HepG2 (cell line): ENCODE data around the gene BIRC2. TPM values are rescaled to one million over a fixed set of nuclear protein-coding genes. Genes with fewer than 3 reads are reported as not detected.

Experiments used
- ATAC-seq: fragments of 200-7000 bp; cut with Tn5 transposase; 3 replicates; pipeline ENCODE4 v1.9.1; 2020; ENCODE audit warnings: mild to moderate bottlenecking, moderate library complexity
- BruUV-seq: library from RNA; stranded (reverse); fragments of 400-500 nt; replicated peaks from 2 replicates; lab custom pipeline; 2021; lab: Mats Ljungman, UMichigan
- CTCF ChIA-PET: fragments of 300-600 bp; formaldehyde crosslinking; extraction: SDS; loops from one replicate; lab custom pipeline; 2021; ENCODE audit warnings: low total read pairs, inconsistent platforms, low intra/inter-chr PET ratio; lab: Yijun Ruan, JAX
- POLR2A ChIA-PET: fragments of 350-600 bp; sonication (Branson Sonifier 250); formaldehyde crosslinking; loops from one replicate; lab custom pipeline; 2020; ENCODE audit warnings: antibody characterized with exemption, inconsistent platforms; lab: Yijun Ruan, JAX
- DNase-seq: peaks from one replicate; pipeline ENCODE4 v3.0.0-alpha.2; 2015; ENCODE audit warnings: low spot score
- FAIRE-seq: peaks from 3 replicates; lab custom pipeline; 2011; peaks lifted over from hg19 to GRCh38; lab: Jason Lieb, UNC
- H2AFZ ChIP-seq: one replicate; pipeline ENCODE4 v1.6.1; 2011; ENCODE audit warnings: low read length, inconsistent platforms
- H3K27ac ChIP-seq: fragments of 300-600 bp; 3 replicates; pipeline ENCODE4 v1.8.0; 2011; ENCODE audit warnings: mixed run types, mild to moderate bottlenecking, mixed read lengths, low read length, inconsistent platforms; ENCODE audit not compliant: insufficient read depth; ENCODE audit errors: extremely low read length
- H3K27me3 ChIP-seq, 2 experiments: fragments of 200-600 bp in 1 of 2; 2 replicates in 1 of 2; 3 replicates in 1 of 2; pipeline versions ENCODE4 v1.6.0 to v1.8.0; 2011; ENCODE audit warnings: low read length in 2 of 2, mild to moderate bottlenecking in 2 of 2, moderate library complexity in 2 of 2, inconsistent platforms in 1 of 2; ENCODE audit not compliant: insufficient read depth in 2 of 2, control insufficient read depth in 1 of 2
- H3K36me3 ChIP-seq, 2 experiments: fragments of 200-600 bp in 1 of 2; replicated peaks in 1 of 2; 2 replicates in 1 of 2; 3 replicates in 1 of 2; pipeline versions ENCODE4 v1.5.1 to v1.8.0; 2011; ENCODE audit warnings: low read length in 2 of 2, inconsistent platforms in 1 of 2; ENCODE audit not compliant: insufficient read depth in 2 of 2, control insufficient read depth in 1 of 2
- H3K4me1 ChIP-seq: 2 replicates; pipeline ENCODE4 v1.5.1; 2012; ENCODE audit warnings: low read length, inconsistent platforms; ENCODE audit not compliant: insufficient read depth
- H3K4me2 ChIP-seq: 2 replicates; pipeline ENCODE4 v1.6.0; 2011; ENCODE audit warnings: low read depth, low read length, inconsistent platforms
- H3K4me3 ChIP-seq, 3 experiments: fragments of 200-600 bp in 1 of 3; sonication (generic), shearing (Covaris generic) in 1 of 3; replicated peaks in 1 of 3; 2 replicates each; pipeline ENCODE4 v1.5.1; 2011 to 2016; ENCODE audit warnings: low read length in 3 of 3, inconsistent platforms in 2 of 3, low read depth in 2 of 3, mild to moderate bottlenecking in 2 of 3, control low read depth in 1 of 3, mixed read lengths in 1 of 3; ENCODE audit not compliant: insufficient read depth in 1 of 3
- H3K79me2 ChIP-seq: one replicate; pipeline ENCODE4 v1.6.1; 2011; ENCODE audit warnings: low read length, inconsistent platforms; ENCODE audit not compliant: insufficient read depth
- H3K9ac ChIP-seq: 2 replicates; pipeline ENCODE4 v1.6.0; 2011; ENCODE audit warnings: mild to moderate bottlenecking, low read depth, low read length, inconsistent platforms; ENCODE audit not compliant: insufficient read depth
- H3K9me3 ChIP-seq: 2 replicates; pipeline ENCODE4 v1.5.1; 2012; ENCODE audit warnings: mild to moderate bottlenecking, low read length
- H4K20me1 ChIP-seq: 2 replicates; pipeline ENCODE4 v1.6.0; 2011; ENCODE audit warnings: inconsistent platforms, mild to moderate bottlenecking, low read length, moderate library complexity; ENCODE audit not compliant: insufficient read depth
- FOXO1 ChIP-seq: sonication (generic); formaldehyde crosslinking; IDR thresholded peaks from 2 replicates; pipeline ENCODE4 v1.4.0; 2020; ENCODE audit warnings: missing genetic modification reagents
- GZF1 ChIP-seq: sonication (generic); formaldehyde crosslinking; IDR thresholded peaks from 2 replicates; pipeline ENCODE4 v1.5.1; 2020; ENCODE audit warnings: mild to moderate bottlenecking, missing genetic modification reagents
- HNRNPL ChIP-seq: fragments of 200-400 bp; formaldehyde crosslinking; IDR thresholded peaks from 2 replicates; pipeline ENCODE4 v1.6.1; 2017; ENCODE audit warnings: mild to moderate bottlenecking, low read depth, low read length
- MLLT10 ChIP-seq: sonication (generic); formaldehyde crosslinking; IDR thresholded peaks from 2 replicates; pipeline ENCODE4 v1.4.0; 2020; ENCODE audit warnings: missing genetic modification reagents
- REXO4 ChIP-seq: sonication (generic); formaldehyde crosslinking; IDR thresholded peaks from 2 replicates; pipeline ENCODE4 v1.8.0; 2022; ENCODE audit warnings: missing genetic modification reagents, mild to moderate bottlenecking, borderline replicate concordance
- ZIK1 ChIP-seq: sonication (generic); formaldehyde crosslinking; IDR thresholded peaks from 2 replicates; pipeline ENCODE4 v1.5.0; 2020; ENCODE audit warnings: mild to moderate bottlenecking, low read depth, missing genetic modification reagents, borderline replicate concordance
- ZNF10 ChIP-seq: sonication (generic); formaldehyde crosslinking; IDR thresholded peaks from 2 replicates; pipeline ENCODE4 v1.4.0; 2020; ENCODE audit warnings: mild to moderate bottlenecking, low read depth, missing genetic modification reagents, borderline replicate concordance
- ZNF879 ChIP-seq: sonication (generic); formaldehyde crosslinking; IDR thresholded peaks from 2 replicates; pipeline ENCODE4 v1.8.1; 2023; ENCODE audit warnings: missing genetic modification reagents
- WGBS: methylation state at CpG from one replicate; pipeline ENCODE4 v1.1.6; 2017; ENCODE audit warnings: low lambda C conversion rate; 5-methylcytosine and 5-hydroxymethylcytosine counted together
- in situ Hi-C: cut with HindIII; loops from 2 replicates; pipeline ENCODE4 v1.10.0; 2017; ENCODE audit warnings: low pct_unique_long_range_greater_than_20kb; ENCODE audit not compliant: extremely low pct_ligation_motif_present
- intact Hi-C: fragments of 100-400 bp; cut with micrococcal nuclease; formaldehyde crosslinking; loops from one replicate; pipeline ENCODE4 v1.10.0; 2022; ENCODE audit not compliant: unreplicated experiment
- polyA plus RNA-seq, 8 experiments: library from polyadenylated mRNA; depleted of rRNA in 3 of 8; stranded (reverse) in 7 of 8; unstranded in 1 of 8; fragments of >200 nt; fragmentation: Illumina TruSeq in 4 of 8; extraction: Trizol in 4 of 8; gene quantifications; 2 replicates each; pipeline versions ENCODE4 v1.2.1 to v1.2.3, GENCODE V29; 2011 to 2016; ENCODE audit warnings: low read depth in 4 of 8, missing spikeins in 1 of 8, mixed read lengths in 1 of 8; ENCODE audit not compliant: insufficient read depth in 1 of 8
- total RNA-seq, 5 experiments: library from RNA; depleted of rRNA; stranded (reverse); fragments of >200 nt; fragmentation: Illumina TruSeq; extraction: Trizol; gene quantifications; 2 replicates each; pipeline ENCODE4 v1.2.3, GENCODE V29; 2016; ENCODE audit warnings: low read depth in 1 of 5
- TF ChIP-seq, protein P1 (sequence below): sonication (generic); formaldehyde crosslinking; IDR thresholded peaks from 2 replicates; pipeline ENCODE4 v1.5.1; 2020; ENCODE audit warnings: mild to moderate bottlenecking, missing genetic modification reagents, borderline replicate concordance
- TF ChIP-seq, protein P2 (sequence below): sonication (generic); formaldehyde crosslinking; conservative IDR thresholded peaks from 2 replicates; pipeline ENCODE4 v1.8.0; 2022; ENCODE audit warnings: mild to moderate bottlenecking, moderate library complexity, missing genetic modification reagents

BIRC2 gene
- total and polyA plus RNA-seq, 2 of the 13 experiments (the other 11 are each of a cell fraction or from before 2014, with no cell fraction given), result 61.7 to 62.2 TPM

DNA sequence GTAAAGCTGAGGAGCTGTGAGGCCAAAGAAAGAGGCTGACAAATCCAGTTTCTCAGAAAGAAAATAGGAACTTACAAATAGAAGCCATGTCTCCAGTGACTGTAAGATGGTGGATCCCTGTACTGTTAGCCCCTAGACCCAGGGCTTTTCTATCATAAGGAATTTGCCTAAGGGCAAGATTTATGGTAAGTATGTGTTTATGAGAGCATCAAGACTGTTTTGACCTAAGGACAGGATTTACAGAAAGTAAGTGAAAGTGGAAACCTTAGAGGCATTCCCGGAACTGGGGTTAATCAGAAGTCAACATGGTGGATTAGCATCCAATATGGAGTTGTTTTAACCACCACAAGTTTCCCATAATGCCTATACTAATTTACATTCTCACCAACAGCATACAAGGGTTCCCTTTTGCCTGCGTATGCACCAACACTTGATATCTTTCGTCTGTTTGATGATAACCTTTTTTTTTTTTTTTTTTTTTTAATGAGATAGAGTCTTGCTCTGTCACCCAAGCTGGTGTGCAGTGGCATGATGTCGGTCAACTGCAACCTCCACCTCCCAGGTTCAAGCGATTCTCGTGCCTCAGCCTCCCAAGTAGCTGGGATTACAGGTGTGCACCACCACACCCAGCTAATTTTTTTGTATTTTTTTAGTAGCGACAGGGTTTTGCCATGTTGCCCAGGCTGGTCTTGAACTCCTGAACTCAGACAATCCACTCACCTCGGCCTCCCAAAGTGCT, 40.2 kb downstream of the BIRC2 start:
- H3K4me1 ChIP-seq, result no peaks in the 10 kb centered on the region
- no peak overlapping the region for H3K4me2 ChIP-seq
- intact Hi-C loops (no loop called here), in situ Hi-C loops (loop anchor here (5.0 kb wide), 1 partner anchor 110 kb away; no protein-coding TSS in a partner anchor)
- no peak overlapping the region for H2AFZ ChIP-seq
- H3K9me3 ChIP-seq, result no peaks in the 10 kb centered on the region
- POLR2A ChIA-PET, result no interaction called here
- TF ChIP-seq, protein P1, sequence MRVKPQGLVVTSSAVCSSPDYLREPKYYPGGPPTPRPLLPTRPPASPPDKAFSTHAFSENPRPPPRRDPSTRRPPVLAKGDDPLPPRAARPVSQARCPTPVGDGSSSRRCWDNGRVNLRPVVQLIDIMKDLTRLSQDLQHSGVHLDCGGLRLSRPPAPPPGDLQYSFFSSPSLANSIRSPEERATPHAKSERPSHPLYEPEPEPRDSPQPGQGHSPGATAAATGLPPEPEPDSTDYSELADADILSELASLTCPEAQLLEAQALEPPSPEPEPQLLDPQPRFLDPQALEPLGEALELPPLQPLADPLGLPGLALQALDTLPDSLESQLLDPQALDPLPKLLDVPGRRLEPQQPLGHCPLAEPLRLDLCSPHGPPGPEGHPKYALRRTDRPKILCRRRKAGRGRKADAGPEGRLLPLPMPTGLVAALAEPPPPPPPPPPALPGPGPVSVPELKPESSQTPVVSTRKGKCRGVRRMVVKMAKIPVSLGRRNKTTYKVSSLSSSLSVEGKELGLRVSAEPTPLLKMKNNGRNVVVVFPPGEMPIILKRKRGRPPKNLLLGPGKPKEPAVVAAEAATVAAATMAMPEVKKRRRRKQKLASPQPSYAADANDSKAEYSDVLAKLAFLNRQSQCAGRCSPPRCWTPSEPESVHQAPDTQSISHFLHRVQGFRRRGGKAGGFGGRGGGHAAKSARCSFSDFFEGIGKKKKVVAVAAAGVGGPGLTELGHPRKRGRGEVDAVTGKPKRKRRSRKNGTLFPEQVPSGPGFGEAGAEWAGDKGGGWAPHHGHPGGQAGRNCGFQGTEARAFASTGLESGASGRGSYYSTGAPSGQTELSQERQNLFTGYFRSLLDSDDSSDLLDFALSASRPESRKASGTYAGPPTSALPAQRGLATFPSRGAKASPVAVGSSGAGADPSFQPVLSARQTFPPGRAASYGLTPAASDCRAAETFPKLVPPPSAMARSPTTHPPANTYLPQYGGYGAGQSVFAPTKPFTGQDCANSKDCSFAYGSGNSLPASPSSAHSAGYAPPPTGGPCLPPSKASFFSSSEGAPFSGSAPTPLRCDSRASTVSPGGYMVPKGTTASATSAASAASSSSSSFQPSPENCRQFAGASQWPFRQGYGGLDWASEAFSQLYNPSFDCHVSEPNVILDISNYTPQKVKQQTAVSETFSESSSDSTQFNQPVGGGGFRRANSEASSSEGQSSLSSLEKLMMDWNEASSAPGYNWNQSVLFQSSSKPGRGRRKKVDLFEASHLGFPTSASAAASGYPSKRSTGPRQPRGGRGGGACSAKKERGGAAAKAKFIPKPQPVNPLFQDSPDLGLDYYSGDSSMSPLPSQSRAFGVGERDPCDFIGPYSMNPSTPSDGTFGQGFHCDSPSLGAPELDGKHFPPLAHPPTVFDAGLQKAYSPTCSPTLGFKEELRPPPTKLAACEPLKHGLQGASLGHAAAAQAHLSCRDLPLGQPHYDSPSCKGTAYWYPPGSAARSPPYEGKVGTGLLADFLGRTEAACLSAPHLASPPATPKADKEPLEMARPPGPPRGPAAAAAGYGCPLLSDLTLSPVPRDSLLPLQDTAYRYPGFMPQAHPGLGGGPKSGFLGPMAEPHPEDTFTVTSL (CRISPR knock-in tag), result no peak
- TF ChIP-seq REXO4 (CRISPR knock-in tag), result no peak
- TF ChIP-seq, protein P2, sequence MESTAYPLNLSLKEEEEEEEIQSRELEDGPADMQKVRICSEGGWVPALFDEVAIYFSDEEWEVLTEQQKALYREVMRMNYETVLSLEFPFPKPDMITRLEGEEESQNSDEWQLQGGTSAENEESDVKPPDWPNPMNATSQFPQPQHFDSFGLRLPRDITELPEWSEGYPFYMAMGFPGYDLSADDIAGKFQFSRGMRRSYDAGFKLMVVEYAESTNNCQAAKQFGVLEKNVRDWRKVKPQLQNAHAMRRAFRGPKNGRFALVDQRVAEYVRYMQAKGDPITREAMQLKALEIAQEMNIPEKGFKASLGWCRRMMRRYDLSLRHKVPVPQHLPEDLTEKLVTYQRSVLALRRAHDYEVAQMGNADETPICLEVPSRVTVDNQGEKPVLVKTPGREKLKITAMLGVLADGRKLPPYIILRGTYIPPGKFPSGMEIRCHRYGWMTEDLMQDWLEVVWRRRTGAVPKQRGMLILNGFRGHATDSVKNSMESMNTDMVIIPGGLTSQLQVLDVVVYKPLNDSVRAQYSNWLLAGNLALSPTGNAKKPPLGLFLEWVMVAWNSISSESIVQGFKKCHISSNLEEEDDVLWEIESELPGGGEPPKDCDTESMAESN, result no peak
- no peak for TF ChIP-seq ZNF879
- no peak for TF ChIP-seq HNRNPL
- TF ChIP-seq MLLT10, result no peak
- no peak for TF ChIP-seq GZF1 (CRISPR knock-in tag)
- no peak for TF ChIP-seq FOXO1 (CRISPR knock-in tag)
- no peak for TF ChIP-seq ZNF10 (CRISPR knock-in tag)
- no peak for TF ChIP-seq ZIK1 (CRISPR knock-in tag)
- no peak for FAIRE-seq
- DNase-seq, result no peak
- no peak overlapping the region for H3K4me3 ChIP-seq
- peaks cover 2% of the 10 kb centered on the region for H3K79me2 ChIP-seq
- H3K36me3 ChIP-seq, result peaks cover 4 to 24% of the 10 kb centered on the region in 2 experiments; a peak in 3 of 5 replicates
- no peak for ATAC-seq
- H3K27ac ChIP-seq, result no peak overlapping the region
- WGBS, result 85% methylated on average over 8 of the region's 8 CpGs
- no TSS peak for BruUV-seq
- no peaks in the 10 kb centered on the region for H3K27me3 ChIP-seq
- no peak overlapping the region for H3K9ac ChIP-seq
- H4K20me1 ChIP-seq, result no peaks in the 10 kb centered on the region; the same call in 1 of the 2 replicates
- CTCF ChIA-PET, result no interaction called here
